ENCODE data around the gene PKNOX2.

GRCh38 chr11:125117429-125117828, 47.1 kb upstream of the PKNOX2 start:
- TF ChIP-seq POLR2A (IDR thresholded peaks at IDR 0.05; ENCODE audit: low read length) (no peak), GATA1 (IDR thresholded peaks at IDR 0.05; ENCODE audit: low read depth, low read length) (no peak)
